ENCODE measurements around the gene UROC1.
"Not testable (repeated sequence)": the region's sequence is repeated elsewhere in the genome, so short reads cannot be mapped to it uniquely, and the experiment has no call there.

The UROC1 gene

GRCh38 chr3:126537116-126537729 is 19.6 kb upstream of the UROC1 start:
- TF ChIP-seq CTCF (IDR thresholded peaks at IDR 0.05; ENCODE audit: insufficient read depth, missing control alignments), result no peak
- FAIRE-seq (no peak), DNase-seq (ENCODE audit: insufficient read length, low spot score) (no peak)

- no peak for DNase-seq (ENCODE audit: insufficient read length, low spot score)
- FAIRE-seq, result no peak
- no peak for TF ChIP-seq CTCF (IDR thresholded peaks at IDR 0.05; ENCODE audit: insufficient read depth, missing control alignments)
Measured at GRCh38 chr3:126536126-126536525, 18.6 kb upstream of the UROC1 start.

DNA sequence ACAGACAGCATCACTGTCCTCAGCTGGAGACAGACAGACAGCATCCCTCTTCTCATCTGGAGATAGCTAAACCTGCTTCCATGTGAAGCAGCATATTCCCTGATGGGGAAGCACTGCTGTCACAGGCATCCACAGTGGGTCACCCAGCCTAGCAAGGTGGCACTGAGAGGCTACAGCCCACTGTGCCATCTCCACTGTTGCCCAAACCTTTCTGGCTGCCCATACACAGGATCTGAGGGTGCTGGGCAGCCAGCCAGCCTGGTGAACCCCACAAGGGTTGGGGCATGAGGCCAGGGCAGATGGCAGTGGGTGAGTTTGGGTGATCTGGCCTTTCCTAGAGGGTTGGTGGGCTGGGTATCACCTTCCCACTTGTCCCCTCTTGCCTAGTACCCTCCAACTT is 18.1 kb upstream of the UROC1 start:
- FAIRE-seq, result no peak
- no peak for TF ChIP-seq CTCF (IDR thresholded peaks at IDR 0.05; ENCODE audit: insufficient read depth, missing control alignments)
- DNase-seq (ENCODE audit: insufficient read length, low spot score), result no peak

DNA sequence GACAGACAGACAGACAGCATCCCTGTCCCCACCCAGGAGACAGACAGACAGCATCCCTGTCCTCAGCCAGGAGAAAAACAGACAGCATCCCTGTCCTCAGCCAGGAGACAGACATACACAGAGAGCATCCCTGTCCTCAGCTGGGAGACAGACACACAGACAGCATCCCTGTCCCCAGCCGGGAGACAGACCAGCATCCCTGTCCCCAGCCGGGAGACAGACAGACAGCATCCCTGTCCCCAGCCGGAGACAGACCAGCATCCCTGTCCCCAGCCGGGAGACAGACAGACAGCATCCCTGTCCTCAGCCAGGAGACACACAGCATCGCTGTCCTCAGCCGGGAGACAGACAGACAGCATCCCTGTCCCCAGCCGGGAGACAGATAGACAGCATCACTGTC is 17.1 kb upstream of the UROC1 start:
- DNase-seq (ENCODE audit: insufficient read length, low spot score); FAIRE-seq: not testable (repeated sequence)

GRCh38 chr3:126533506-126533905 is 15.9 kb upstream of the UROC1 start:
- DNase-seq (ENCODE audit: insufficient read length, low spot score) (no peak), FAIRE-seq (no peak)
- TF ChIP-seq CTCF (IDR thresholded peaks at IDR 0.05; ENCODE audit: insufficient read depth, missing control alignments), result no peak

GRCh38 chr3:126531051-126531330 is 13.4 kb upstream of the UROC1 start:
- no peak for TF ChIP-seq CTCF (IDR thresholded peaks at IDR 0.05; ENCODE audit: insufficient read depth, missing control alignments)
- no peak for DNase-seq (ENCODE audit: insufficient read length, low spot score)
- no peak for FAIRE-seq

GRCh38 chr3:126530171-126531050 is 12.8 kb upstream of the UROC1 start:
- no peak for TF ChIP-seq CTCF (IDR thresholded peaks at IDR 0.05; ENCODE audit: insufficient read depth, missing control alignments)
- no peak for DNase-seq (ENCODE audit: insufficient read length, low spot score)
- no peak for FAIRE-seq

All from D721Med (cell line).